Activated naive CD4-positive, alpha-beta T cell treated with Interleukin-2 at 50 U/mL for 16 hours (primary cell): ENCODE results near the gene HIPK2.

Experiments used
- DNase-seq: peaks from one replicate; pipeline ENCODE4 v3.0.0-alpha.2; 2020

Gene HIPK2

DNA sequence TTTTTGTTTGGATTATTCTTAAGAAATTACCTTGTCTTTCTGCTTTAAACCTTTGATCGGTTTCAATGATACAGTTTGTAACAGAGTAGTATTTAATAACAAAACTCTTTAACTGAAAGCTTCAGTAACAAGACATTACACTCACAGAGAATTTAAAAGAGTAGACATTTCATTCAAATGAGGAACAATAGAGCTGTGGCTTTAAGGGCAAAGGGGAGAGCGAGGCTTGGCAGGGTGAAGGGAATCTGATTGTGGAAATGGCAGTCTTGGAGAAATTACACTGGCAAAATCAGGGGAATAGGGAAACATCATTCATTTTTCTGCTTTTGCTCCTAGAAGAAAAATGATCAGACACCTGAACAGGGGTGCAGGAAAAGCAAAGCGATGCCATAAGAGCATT, 5.1 kb upstream of the HIPK2 start:
- no peak for DNase-seq

GRCh38 chr7:139777133-139777891, 486 bp downstream of the HIPK2 start:
- DNase-seq: peak; percentile 55

GRCh38 chr7:139776486-139777132, 1.2 kb downstream of the HIPK2 start:
- peak; percentile 37 for DNase-seq

- DNase-seq: peak; percentile 66
These were observed 1.9 kb downstream of the HIPK2 start for GRCh38 chr7:139775829-139776266.

GRCh38 chr7:139774376-139774775, 3.4 kb downstream of the HIPK2 start:
- no peak for DNase-seq

DNA sequence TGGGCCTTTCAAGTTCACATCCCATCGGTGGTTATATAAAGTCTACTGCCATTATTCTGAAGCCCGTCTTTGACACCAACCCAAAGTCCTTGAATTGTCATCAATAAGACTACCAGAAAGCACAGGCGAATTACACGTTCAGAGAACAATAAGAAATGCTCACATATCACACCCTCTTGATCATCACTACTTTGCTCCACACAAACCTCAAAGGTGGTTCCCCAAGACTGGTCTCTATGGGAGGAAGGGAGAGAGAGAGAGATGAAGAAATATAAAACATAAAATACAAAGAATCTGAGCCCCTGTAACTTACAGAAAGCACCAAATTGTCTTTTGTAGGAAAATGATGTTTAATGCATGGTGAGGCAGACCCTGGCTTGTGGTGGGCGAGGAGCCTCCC, 4.4 kb downstream of the HIPK2 start:
- no peak for DNase-seq

GRCh38 chr7:139772873-139773272, 4.9 kb downstream of the HIPK2 start:
- DNase-seq: no peak

GRCh38 chr7:139772115-139772514, 5.7 kb downstream of the HIPK2 start:
- no peak for DNase-seq

DNA sequence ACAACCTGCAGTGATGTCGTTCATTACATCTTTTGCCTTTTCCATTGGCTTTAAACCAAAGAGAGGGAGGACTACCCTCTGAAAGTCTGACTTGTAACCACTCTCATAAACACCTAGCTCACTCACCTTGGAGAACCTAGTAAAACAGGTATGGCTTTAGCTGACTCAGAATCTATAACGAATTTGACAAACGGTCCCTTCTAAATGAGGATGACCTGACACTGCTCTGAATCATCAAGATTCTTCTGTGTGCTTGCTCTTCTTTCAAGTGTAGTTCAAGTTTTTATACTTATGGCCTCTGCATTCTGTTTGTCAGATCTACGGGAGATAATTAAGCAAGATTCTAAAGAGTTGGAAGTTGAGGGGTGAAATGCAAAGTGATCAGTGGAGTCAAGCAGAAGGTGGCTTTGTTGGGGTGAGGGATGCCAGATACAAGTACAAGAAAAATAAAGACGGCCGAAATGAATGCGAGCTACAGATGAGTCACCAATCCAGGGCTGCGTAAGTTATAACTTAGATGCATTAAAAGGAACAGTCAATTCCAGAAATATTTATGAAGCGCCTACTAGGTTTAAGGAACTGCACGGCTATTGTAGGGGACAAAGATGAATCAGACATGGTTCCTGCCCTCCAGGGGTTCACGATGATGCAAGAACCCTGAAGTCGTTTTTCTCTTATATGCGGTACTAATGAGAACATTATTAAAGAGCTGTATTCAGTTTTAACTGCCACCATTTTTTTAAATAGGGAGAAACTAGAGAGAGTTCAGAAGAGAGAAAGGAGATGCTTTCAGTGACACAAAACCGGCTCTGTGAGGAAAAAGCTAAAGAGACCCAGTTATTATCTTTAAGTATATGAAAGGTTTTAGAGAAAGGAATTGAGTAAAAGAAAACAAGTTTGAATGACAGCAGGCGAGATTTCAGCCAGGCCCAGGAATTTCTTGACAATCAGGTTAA, 6.5 kb downstream of the HIPK2 start:
- no peak for DNase-seq

DNA sequence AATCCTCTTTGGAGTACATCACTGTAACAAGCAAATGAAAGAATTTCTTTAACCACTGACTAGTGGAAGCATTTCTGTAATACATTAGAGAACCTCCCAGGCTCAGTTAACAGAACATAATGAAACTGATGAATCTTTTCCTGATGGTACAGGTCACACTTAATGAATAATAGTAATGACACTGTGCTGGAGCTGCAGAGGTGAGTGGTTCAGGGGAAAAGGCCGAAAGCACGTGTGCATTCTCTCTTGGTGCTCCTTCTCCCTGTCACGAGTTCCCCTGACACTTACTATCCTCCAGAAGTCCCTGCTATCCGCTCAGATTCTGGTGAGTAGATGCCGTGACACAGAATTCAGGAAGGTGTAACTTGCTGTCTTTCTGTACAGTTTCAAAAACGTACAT, 8.0 kb downstream of the HIPK2 start:
- no peak for DNase-seq

DNA sequence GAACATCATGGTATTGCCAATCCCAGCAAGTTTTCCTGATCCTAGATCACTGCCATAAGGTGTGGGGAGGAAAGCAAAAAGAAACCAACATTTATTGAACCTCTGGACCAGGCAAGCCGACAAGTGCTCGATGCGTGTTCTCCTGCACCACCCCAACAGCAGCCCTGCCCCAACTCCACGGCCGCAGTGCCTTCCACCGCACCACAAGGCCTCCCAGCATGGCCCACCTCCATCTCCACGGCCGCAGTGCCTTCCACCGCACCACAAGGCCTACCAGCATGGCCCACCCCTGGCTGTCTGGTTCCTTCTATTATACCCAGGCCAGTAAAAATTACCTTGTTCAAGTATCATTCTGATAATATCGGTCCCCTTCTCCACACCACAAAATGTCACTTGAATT, 8.7 kb downstream of the HIPK2 start:
- no peak for DNase-seq

DNA sequence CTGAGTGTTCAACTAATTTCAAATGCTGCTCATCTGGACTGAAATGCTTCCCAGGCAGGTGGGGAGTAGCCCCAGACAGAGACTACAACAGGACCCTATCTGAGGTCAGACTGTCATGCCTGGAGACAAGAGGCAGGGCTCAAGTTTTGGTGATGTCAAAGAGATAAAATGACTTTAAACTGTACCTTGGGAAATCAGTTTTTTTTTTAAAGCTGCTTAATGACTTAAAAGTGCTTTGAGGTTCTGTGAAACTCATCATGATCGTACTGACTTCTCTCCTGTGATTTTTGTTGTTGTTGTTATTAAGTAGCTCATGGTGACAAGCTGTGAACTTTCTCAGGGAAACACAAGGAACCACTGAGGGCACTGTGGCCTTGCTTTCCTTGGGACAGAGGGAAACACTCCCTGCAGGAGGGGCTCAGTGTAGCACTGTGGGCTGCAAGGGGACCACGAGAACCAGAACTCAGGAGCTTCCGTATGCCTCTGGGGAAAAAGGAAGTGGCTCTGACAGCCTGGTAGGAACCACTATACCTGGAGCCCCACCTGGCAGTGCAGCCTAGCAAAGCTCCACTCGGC, 9.5 kb downstream of the HIPK2 start:
- no peak for DNase-seq

GRCh38 chr7:139767561-139767982, 10.2 kb downstream of the HIPK2 start:
- DNase-seq: no peak

GRCh38 chr7:139765143-139765542, 12.7 kb downstream of the HIPK2 start:
- no peak for DNase-seq

DNA sequence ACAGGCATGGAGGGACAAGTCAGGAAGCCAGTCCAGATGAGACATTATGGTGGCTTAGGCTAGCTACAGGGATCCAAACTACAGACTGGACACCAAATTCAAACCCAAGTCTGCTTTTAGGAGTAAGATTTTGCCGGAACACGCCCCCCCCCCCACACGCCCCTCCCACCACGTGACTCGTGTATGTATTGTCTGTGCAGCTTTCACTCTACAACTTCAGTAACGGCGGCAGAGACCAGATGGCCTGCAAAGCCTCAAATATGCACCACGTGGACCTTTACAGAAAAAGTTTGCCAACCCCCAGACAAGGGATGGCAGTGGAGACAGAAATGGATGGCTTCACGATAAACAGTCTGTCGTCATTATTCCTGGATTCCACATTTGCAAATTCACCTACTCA, 14.5 kb downstream of the HIPK2 start:
- no peak for DNase-seq

DNA sequence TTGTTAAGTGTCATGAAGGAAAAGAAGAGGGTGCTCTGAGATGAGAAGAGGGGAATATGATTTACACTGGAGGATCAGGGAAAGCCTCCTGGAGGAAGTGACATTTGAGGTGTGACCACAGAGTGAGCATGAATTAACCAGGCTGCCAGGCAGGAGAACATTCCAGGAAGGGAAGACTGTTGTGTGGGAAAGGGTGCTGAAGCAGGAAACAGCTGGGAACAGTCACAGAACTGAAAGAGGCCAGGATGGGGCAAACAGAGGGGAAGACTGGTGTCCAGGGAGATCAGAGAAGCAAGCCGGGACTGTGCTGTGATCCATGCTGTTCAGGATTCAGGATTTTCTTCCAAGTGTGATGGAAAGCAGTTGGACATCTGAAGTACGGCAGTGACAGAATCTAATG, 14.9 kb downstream of the HIPK2 start:
- no peak for DNase-seq

DNA sequence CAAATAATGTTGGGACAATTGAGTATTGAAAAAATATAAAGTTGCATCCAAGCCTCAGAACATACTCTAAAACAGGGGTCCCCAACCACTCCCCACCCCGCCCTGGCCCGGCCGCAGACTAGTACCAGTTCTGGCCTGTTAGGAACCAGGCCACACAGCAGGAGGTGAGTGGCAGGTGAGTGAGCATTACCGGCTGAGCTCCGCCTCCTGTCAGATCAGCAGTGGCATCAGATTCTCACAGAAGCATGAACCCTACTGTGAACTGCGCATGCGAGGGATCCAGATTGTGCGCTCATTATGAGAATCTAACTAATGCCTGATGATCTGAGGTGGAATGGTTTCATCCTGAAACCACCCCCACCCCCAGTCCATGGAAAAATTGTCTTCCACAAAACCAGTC, 19.4 kb downstream of the HIPK2 start:
- no peak for DNase-seq

DNA sequence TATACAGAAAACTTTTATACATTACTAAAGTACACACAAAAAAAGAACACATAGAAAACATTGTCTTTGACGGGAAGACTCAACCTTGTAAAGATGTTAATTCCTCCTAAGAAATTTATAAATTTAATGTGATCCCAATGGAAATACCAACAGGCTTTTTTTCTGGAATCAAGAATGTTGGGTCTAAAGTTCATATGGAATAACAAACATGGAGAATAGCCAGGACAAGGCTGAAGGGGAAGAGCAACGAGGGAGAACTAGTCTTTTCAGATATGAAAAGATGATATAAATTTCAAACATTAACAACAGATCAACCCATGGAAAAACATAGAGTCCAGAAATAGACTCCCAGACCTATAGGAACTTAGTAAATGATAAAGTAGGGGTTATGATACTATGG, 19.8 kb downstream of the HIPK2 start:
- no peak for DNase-seq

GRCh38 chr7:139753693-139754111, 24.1 kb downstream of the HIPK2 start:
- DNase-seq: no peak

GRCh38 chr7:139753081-139753692, 24.6 kb downstream of the HIPK2 start:
- DNase-seq: no peak

DNA sequence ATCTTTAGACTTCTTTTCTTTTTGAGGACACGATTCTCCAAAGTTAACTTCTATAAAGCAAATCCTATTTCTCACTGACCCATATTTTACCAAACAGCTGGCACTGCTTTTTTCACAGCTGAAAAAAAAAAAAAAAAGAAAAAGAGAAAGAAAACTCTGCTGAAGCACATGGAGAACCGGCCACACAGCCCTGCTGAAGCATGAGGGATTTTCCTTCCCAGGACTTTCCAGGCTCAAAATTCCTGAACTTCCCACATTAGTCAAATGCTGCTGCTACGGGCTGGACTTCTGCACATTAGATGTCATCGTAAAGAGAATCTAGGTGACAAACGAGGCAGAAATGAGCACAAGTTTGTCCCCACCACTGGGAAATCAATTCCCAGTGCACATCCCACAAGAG, 25.2 kb downstream of the HIPK2 start:
- DNase-seq: no peak

DNA sequence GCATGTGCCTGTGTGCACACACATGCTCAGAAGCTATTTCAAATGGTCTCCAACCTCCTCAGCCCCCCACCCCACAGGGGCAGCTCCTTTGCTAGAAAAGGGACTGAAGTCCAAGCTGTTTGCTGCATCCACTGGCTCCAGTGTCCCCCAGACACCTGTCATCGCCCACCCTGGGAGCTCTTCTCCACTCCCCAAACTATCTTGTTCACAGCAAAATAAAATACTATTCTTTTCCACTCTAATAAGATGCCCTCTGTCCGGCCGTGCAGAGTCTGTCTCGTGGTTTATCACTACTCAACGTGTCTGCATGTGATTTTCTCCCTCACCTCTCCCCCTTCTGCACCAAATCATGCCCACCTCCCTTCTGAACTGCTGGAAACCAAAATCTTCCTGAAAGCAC, 25.6 kb downstream of the HIPK2 start:
- DNase-seq: no peak
